HG02759 (cell line): ENCODE data around the gene STXBP4.

Experiments used
- ATAC-seq: cut with Tn5 transposase; IDR thresholded peaks from one replicate; pipeline ENCODE4 v1.9.1; 2021; ENCODE audit warnings: mild to moderate bottlenecking, moderate library complexity; ENCODE audit not compliant: unreplicated experiment

Gene STXBP4

GRCh38 chr17:55163408-55163807 is 194.8 kb downstream of the STXBP4 start:
- ATAC-seq = no peak

GRCh38 chr17:55166506-55166905 is 197.9 kb downstream of the STXBP4 start:
- ATAC-seq = no peak

GRCh38 chr17:55167024-55167725 is 198.6 kb downstream of the STXBP4 start:
- no peak for ATAC-seq

- peak; percentile 93 for ATAC-seq
These were observed 200.6 kb downstream of the STXBP4 start for GRCh38 chr17:55168958-55169687.

DNA sequence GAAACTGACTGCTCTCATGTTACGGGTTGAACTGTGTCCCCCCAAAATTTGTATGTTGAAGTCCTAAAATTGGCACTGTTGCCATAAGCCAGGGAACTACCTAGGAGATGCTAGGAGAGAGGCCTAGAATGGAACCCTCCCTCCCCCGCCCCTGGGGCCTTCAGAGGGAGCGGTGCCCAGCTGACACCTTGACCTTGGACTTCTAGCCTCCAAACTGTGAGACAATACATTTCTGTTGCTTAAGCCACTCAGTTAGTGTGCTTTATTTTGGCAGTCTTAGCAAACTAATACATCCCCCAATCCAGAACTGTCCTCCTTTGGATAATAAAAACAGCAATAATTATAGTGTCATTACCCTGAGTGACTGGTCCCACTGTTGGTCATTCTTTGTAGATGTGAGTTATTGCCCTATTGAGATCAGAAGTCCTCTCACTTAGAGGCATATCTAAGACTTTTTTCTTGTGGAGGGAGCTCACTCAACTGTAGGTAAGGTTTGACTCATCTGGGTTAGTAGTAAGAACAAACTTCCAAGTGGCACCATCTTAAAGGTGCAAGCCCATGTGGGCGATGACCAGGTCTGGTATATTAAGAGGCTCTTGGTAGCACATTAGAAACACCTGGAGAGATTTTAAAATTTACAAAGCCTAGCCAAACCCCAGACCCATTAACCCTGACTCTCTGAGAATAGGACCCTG is 203.2 kb downstream of the STXBP4 start:
- ATAC-seq = no peak

- no peak for ATAC-seq
These were observed 204.0 kb downstream of the STXBP4 start for GRCh38 chr17:55172612-55173011.

DNA sequence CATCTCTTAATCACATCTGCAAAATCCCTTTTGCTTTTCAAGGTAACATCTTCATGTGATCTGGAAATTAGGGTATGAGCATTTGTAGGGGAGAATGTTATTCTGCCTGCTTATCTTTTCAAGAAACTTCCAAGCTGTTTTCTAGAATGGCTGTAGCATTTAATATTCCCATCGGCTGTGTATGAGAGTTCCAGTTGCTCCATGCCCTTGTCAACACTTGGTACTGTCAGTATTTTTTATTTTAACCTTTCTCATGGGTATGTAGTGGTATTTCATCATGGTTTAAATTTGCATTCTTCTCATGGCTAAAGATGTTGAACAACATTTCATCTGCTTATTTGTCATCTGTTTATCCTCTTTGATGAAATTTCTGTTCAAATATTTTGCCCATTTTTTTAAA is 205.6 kb downstream of the STXBP4 start:
- no peak for ATAC-seq

DNA sequence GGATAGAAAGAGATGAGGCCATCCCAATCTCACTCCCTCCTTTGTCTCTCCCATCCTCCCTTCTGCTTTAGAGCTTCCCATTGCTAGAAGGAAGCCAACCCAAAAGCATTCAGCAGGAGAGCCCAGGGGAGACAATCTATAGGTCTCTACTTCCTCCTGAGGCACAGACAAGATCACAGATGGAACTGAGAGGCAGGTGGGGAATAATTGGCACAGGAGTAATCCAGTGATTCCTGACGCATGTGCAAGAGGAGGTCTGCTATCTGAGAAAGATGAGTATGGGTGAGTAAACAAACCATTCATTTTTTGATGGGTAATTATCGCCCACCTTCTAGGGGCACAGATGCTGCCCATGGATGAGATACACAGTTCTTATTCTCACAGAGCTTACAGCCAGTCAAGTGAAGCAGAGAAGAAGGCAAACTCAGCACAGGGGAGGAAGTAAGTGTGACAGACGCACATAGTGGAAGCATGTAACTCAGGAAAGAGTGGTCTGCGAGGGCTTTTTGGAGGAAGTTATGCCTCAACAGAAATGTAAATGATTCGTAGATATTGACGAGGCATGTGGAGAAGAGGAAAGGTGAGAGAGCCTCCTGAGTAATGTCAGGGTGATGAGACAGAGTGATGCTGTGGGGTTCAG is 207.3 kb downstream of the STXBP4 start:
- peak; percentile 50 for ATAC-seq

GRCh38 chr17:55177159-55177854 is 208.7 kb downstream of the STXBP4 start:
- no peak for ATAC-seq

GRCh38 chr17:55177855-55178217 is 209.3 kb downstream of the STXBP4 start:
- no peak for ATAC-seq

DNA sequence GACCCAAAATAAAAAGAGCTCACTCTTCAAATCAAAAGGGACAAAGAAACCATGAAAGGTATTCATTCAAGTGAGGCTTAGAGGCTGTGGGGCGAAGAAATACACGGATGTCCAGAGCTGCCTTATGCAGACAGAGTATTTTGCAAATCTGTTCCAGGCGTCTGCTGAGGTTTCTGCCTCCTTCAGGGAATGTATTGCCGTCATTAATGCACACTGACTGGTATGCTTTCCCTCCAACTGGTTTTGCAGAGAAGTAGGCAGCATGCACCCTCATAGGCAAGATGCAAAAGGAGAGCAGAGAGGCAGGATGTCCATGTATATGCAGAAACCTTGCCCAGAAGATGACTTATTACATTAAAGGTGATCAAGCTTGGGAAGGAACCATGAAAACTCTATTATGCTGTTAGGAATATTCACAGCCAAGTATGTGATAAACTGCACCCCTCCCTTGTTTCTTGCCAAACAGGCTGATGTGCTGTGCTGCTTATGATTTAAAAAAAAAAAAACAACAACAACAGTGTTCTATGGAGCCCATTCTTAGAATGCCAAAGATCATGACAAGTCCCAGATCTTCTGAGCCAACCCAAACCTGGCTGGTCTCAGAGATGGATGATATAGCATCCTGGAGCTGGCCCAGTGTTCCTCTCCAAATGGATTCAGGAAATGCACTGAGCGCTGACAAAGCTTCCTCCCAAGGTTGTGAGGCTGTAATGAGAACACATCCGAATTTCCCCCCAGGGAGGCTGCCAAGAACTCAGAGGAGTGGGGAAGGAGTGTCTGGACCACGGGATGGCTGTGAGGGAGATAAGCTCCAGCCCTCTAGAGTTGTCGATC is 218.6 kb downstream of the STXBP4 start:
- no peak for ATAC-seq

- peak; percentile 72 for ATAC-seq
These were observed 222.2 kb downstream of the STXBP4 start for GRCh38 chr17:55190748-55191147.

DNA sequence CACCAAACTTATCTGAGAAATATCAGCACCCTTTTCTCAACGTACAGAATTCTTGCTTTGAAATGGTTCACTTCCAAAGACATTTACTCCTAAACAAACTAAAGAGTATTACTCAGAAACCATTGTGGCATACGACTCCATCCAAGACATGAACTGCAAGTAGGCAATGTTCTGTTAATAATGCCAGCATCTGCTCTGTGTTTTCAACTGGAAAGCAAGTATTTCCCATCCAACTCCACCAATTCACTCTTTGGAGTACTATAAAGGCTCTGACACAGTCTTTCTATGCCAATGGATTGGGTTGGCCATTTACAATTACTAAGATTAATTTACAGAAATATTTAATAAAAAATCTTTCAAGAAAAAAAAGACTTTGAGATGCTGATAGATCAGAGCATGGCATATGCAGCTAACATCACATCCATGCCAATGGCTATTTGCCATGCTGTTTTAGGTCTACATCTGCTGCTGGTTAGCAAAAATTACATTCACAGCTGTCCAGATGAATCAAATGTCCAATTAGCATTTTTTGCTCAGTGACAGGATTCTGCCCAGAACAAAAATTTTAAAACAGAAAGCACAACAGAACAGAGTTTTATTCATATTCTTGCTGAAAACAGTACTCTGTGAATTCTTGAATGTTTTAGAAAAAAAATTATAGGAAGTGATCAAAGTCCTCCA is 230.3 kb downstream of the STXBP4 start:
- ATAC-seq = no peak

DNA sequence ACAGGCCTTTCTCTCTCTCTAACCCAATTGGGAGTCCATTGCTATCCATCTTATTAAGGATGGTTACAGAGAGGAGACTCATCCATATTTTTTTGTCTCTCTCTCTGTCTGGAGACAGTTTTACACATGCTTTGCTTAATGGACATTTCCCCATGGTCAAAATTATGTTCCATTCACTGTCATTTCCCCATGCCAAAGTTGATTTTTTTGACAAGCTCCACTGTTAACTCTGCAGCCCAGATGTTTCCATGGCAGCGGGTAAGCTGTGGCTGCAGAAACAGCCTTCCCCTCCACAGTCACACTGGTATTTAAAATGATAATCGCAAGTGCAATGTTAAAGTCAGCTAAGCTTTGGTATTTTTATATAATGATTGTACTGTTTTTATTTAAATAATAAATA is 232.3 kb downstream of the STXBP4 start:
- ATAC-seq = no peak

GRCh38 chr17:55201308-55201932 is 232.9 kb downstream of the STXBP4 start:
- no peak for ATAC-seq

DNA sequence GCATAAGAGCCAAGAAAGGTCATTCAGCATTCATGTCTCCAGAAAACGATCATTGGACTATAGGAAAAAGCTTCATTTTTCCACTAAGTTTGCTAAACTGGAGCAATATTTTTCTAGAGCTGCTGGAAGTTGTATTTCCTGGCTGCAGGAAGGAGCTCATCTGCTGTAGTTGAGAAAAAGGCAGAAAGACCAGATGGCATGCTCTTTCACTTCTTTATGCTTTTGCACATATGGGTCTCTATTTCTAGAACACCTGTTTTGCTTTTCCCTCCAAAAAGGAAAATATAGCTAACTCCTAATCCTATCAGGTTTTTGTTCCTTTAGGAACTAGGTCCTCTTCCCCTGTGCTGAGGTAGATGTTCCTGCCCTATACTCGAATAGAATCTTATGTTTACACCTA is 234.3 kb downstream of the STXBP4 start:
- ATAC-seq = no peak

DNA sequence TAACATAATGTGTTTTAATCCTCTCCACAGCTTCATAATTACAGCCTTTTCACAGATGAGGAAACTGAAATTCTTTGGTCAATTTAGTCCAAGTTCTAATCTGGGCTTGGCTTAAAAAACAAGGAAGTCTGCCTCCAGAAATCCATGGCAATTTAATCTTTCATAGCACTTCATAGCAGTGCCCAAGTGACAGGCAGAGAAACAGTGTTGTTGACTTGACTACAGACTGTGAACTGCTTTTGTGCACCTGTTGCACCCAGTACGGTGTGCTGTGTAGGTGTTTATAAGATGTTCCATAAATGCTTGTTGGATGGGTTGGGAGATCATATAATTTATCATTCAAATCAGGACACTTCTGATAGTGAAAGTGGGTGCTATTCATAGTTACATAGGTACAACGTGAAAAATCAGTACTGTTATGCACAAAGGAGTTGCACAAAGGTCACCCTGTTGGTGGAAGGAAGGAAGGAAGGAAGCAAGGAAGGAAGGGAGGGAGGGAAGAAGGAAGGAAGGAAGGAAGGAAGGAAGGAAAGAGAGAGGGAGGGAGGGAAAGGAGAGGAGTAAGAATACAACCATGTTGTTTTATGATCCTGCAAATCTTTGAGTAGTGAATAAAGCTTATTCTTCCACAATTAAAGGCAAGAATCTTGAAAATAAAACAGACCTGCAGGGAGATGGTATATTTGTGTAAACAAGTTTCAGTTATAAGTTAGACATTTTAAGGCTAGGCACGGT is 239.7 kb downstream of the STXBP4 start:
- ATAC-seq = no peak

GRCh38 chr17:55210292-55210691 is 241.7 kb downstream of the STXBP4 start:
- ATAC-seq = no peak
